Endothelial cell of umbilical vein (primary cell): ENCODE data around the gene SPAG5. TPM values are rescaled to one million over a fixed set of nuclear protein-coding genes. Genes with fewer than 3 reads are reported as not detected.

Experiments used
- BruUV-seq: library from RNA; stranded (reverse); fragments of 400-500 nt; replicated peaks from 2 replicates; lab custom pipeline; 2021; lab: Mats Ljungman, UMichigan
- CTCF ChIA-PET: fragments of 300-600, 350-600 bp; sonication (Branson Sonifier 250); formaldehyde crosslinking; loops from one replicate; lab custom pipeline; 2021; ENCODE audit warnings: antibody characterized with exemption, inconsistent platforms; lab: Charles Lee
- POLR2A ChIA-PET: fragments of 300-600, 350-600 bp; sonication (Branson Sonifier 250); formaldehyde crosslinking; loops from one replicate; lab custom pipeline; 2021; ENCODE audit warnings: antibody characterized with exemption, inconsistent platforms; lab: Charles Lee
- DNase-seq: peaks from one replicate; pipeline ENCODE4 v3.0.0-alpha.2; 2011; ENCODE audit warnings: low read depth, low spot score
- FAIRE-seq: peaks from 2 replicates; lab custom pipeline; 2011; peaks lifted over from hg19 to GRCh38; lab: Jason Lieb, UNC
- H2AFZ ChIP-seq: 2 replicates; pipeline ENCODE4 v1.6.0; 2012; ENCODE audit warnings: low read depth, low read length, control low read depth, inconsistent platforms
- H3K27ac ChIP-seq: 2 replicates; pipeline ENCODE4 v1.5.1; 2011; ENCODE audit warnings: low read depth, mild to moderate bottlenecking, control low read depth, low read length, moderate library complexity; ENCODE audit not compliant: insufficient read depth
- H3K27me3 ChIP-seq, 2 experiments: 2 replicates each; pipeline versions ENCODE4 v1.6.0 to v1.6.1; 2011; ENCODE audit warnings: low read length in 2 of 2, mixed read lengths in 1 of 2; ENCODE audit not compliant: control insufficient read depth in 2 of 2, insufficient read depth in 2 of 2
- H3K36me3 ChIP-seq, 2 experiments: 2 replicates in 1 of 2; 3 replicates in 1 of 2; pipeline ENCODE4 v1.5.1; 2011; ENCODE audit warnings: low read length in 2 of 2, mild to moderate bottlenecking in 1 of 2, moderate library complexity in 1 of 2; ENCODE audit not compliant: control insufficient read depth in 2 of 2, insufficient read depth in 2 of 2; ENCODE audit errors: extremely low read depth in 1 of 2
- H3K4me1 ChIP-seq: 3 replicates; pipeline ENCODE4 v1.5.1; 2011; ENCODE audit warnings: mild to moderate bottlenecking, low read length; ENCODE audit not compliant: control insufficient read depth, insufficient read depth; ENCODE audit errors: extremely low read depth
- H3K4me2 ChIP-seq: 2 replicates; pipeline ENCODE4 v1.6.1; 2011; ENCODE audit warnings: low read length, control low read depth, mixed read lengths; ENCODE audit not compliant: insufficient read depth
- H3K4me3 ChIP-seq, 3 experiments: fragments of 200-600 bp in 1 of 3; sonication (generic), shearing (Covaris generic) in 1 of 3; replicated peaks in 1 of 3; 2 replicates each; pipeline ENCODE4 v1.5.1; 2011 to 2016; ENCODE audit warnings: control low read depth in 3 of 3, low read length in 3 of 3, mild to moderate bottlenecking in 2 of 3, inconsistent platforms in 1 of 3, low read depth in 1 of 3, moderate library complexity in 1 of 3; ENCODE audit not compliant: insufficient read depth in 1 of 3
- H3K79me2 ChIP-seq: 2 replicates; pipeline ENCODE4 v1.6.0; 2012; ENCODE audit warnings: low read length, inconsistent platforms; ENCODE audit not compliant: control insufficient read depth, insufficient read depth
- H3K9ac ChIP-seq: replicated peaks from 2 replicates; pipeline ENCODE3; 2011; ENCODE audit warnings: low read length, control low read depth; ENCODE audit not compliant: insufficient read depth; ENCODE audit errors: extremely low read depth
- H3K9me1 ChIP-seq: replicated peaks from 3 replicates; pipeline ENCODE4 v1.6.0; 2011; ENCODE audit warnings: mild to moderate bottlenecking, low read length; ENCODE audit not compliant: control insufficient read depth, insufficient read depth; ENCODE audit errors: extremely low read depth
- H3K9me3 ChIP-seq: replicated peaks from 2 replicates; pipeline ENCODE4 v1.5.1; 2012; ENCODE audit warnings: low read length, inconsistent platforms; ENCODE audit not compliant: control insufficient read depth, insufficient read depth
- H4K20me1 ChIP-seq: replicated peaks from 2 replicates; pipeline ENCODE3; 2011; ENCODE audit warnings: mild to moderate bottlenecking, low read length; ENCODE audit not compliant: control insufficient read depth, insufficient read depth; ENCODE audit errors: extremely low read depth
- EZH2 ChIP-seq: IDR thresholded peaks from 2 replicates; pipeline ENCODE4 v1.6.1; 2012; ENCODE audit warnings: borderline replicate concordance, low read depth, mild to moderate bottlenecking, moderate library complexity, low read length, inconsistent platforms; ENCODE audit not compliant: severe bottlenecking
- FOS ChIP-seq: IDR thresholded peaks from 2 replicates; pipeline ENCODE4 v1.6.1; 2011; ENCODE audit warnings: mild to moderate bottlenecking, low read length, moderate library complexity, borderline replicate concordance; ENCODE audit not compliant: insufficient read depth
- GATA2 ChIP-seq: IDR thresholded peaks from 2 replicates; pipeline ENCODE4 v1.7.0; 2011; ENCODE audit warnings: low read depth, mild to moderate bottlenecking, moderate library complexity, mixed read lengths, low read length; ENCODE audit not compliant: insufficient read length, insufficient read depth
- JUN ChIP-seq: IDR thresholded peaks from 2 replicates; pipeline ENCODE4 v1.6.1; 2011; ENCODE audit warnings: borderline replicate concordance, low read depth; ENCODE audit not compliant: insufficient read length, insufficient read depth
- MYC ChIP-seq: IDR thresholded peaks from one replicate; pipeline ENCODE4 v1.6.1; 2011; ENCODE audit warnings: mild to moderate bottlenecking, low read depth, low read length
- POLR2A ChIP-seq: IDR thresholded peaks from 2 replicates; pipeline ENCODE4 v1.6.1; 2012; ENCODE audit warnings: low read depth, mild to moderate bottlenecking, control low read depth, low read length
- POLR2AphosphoS5 ChIP-seq: IDR thresholded peaks from 2 replicates; pipeline ENCODE4 v1.6.1; 2012; ENCODE audit warnings: low read depth, mild to moderate bottlenecking, control low read depth, low read length, moderate library complexity; ENCODE audit not compliant: insufficient read depth
- dilution Hi-C: fragments of 300-500 bp; cut with MboI; formaldehyde crosslinking; loops from one replicate; pipeline ENCODE4 v1.15.0; 2019; ENCODE audit warnings: low sequenced_read_pairs; ENCODE audit not compliant: extremely low pct_ligation_motif_present
- intact Hi-C: fragments of 100-400 bp; cut with micrococcal nuclease; formaldehyde crosslinking; loops from one replicate; pipeline ENCODE4 v1.10.0; 2022
- polyA plus RNA-seq, 4 experiments: library from polyadenylated mRNA; depleted of rRNA in 3 of 4; stranded (reverse) in 3 of 4; unstranded in 1 of 4; fragments of >200 nt; gene quantifications; 2 replicates each; pipeline versions ENCODE4 v1.2.1 to v1.2.3, GENCODE V29; 2011 to 2012; ENCODE audit warnings: missing spikeins in 1 of 4
- total RNA-seq: library from RNA; stranded (reverse); gene quantifications from 2 replicates; pipeline ENCODE4 v1.2.3, GENCODE V29; 2021
- TF ChIP-seq, protein P1 (sequence below): IDR thresholded peaks from 2 replicates; pipeline ENCODE4 v1.6.1; 2011; ENCODE audit not compliant: insufficient read depth, insufficient read length
- TF ChIP-seq, protein P2 (sequence below), 2 donors: IDR thresholded peaks; 1 replicate in 1 of 2; 2 replicates in 1 of 2; pipeline ENCODE4 v1.5.1; 2011; ENCODE audit warnings: low read length in 2 of 2, mild to moderate bottlenecking in 2 of 2, moderate library complexity in 2 of 2, control low read depth in 1 of 2, inconsistent platforms in 1 of 2, low read depth in 1 of 2; ENCODE audit not compliant: insufficient read depth in 1 of 2; ENCODE audit errors: extremely low read depth in 1 of 2

Gene SPAG5
- total and polyA plus RNA-seq, 2 donors (not counting 3 experiments of a cell fraction or from before 2014, with no cell fraction given): 31.7 to 85.4 TPM

DNA sequence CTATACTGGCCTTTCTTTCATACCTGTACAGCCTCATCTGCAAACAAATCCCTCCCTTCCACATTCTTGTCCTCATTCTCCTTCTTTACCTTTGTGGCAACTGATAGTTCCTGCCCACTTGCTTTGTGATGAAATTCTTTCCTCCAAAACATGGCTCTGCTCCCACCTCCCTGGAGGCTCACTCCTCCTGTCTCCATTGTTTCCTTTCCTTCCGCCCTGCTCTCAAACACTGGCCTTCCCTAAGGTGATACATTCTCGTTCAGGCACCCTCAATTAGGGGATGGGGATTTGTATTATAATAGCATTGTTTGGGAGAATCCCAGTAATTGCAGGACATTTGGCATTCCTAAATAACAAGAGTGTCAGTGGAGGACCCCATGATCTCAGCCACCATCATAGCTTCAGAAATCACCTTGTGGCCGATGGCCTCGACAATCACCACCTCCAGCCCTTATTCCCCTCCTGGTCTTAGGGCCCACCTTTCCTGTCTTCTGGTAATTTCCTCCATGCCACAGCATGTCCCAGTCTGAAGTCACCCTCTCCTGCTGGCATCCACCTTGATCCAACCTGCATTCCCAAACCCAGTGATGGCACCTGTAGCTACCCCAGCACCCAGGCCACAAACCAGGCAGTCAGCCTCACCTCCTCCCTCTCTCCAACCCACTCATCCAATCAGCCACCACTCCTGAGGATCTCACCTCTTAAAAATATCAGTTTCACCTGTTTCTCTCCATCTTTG is 54.3 kb downstream of the SPAG5 start:
- intact Hi-C loops (no loop called here), dilution Hi-C loops (no loop called here)
- Histone ChIP-seq H3K36me3 (peaks cover 0 to 10% of the 10 kb centered on the region in 2 experiments), H3K9me1 (no peaks in the 10 kb centered on the region), H2AFZ (no peak overlapping the region), H4K20me1 (no peaks in the 10 kb centered on the region), H3K9me3 (no peaks in the 10 kb centered on the region), H3K27me3 (no peaks in the 10 kb centered on the region), H3K4me2 (no peak overlapping the region), H3K9ac (no peak overlapping the region), H3K27ac (no peak overlapping the region), H3K79me2 (no peaks in the 10 kb centered on the region), H3K4me1 (no peaks in the 10 kb centered on the region), H3K4me3 (no peak overlapping the region)
- TF ChIP-seq FOS: no peak
- TF ChIP-seq, protein P1, sequence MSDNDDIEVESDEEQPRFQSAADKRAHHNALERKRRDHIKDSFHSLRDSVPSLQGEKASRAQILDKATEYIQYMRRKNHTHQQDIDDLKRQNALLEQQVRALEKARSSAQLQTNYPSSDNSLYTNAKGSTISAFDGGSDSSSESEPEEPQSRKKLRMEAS: no peak
- no peak for TF ChIP-seq GATA2
- TF ChIP-seq, protein P2, sequence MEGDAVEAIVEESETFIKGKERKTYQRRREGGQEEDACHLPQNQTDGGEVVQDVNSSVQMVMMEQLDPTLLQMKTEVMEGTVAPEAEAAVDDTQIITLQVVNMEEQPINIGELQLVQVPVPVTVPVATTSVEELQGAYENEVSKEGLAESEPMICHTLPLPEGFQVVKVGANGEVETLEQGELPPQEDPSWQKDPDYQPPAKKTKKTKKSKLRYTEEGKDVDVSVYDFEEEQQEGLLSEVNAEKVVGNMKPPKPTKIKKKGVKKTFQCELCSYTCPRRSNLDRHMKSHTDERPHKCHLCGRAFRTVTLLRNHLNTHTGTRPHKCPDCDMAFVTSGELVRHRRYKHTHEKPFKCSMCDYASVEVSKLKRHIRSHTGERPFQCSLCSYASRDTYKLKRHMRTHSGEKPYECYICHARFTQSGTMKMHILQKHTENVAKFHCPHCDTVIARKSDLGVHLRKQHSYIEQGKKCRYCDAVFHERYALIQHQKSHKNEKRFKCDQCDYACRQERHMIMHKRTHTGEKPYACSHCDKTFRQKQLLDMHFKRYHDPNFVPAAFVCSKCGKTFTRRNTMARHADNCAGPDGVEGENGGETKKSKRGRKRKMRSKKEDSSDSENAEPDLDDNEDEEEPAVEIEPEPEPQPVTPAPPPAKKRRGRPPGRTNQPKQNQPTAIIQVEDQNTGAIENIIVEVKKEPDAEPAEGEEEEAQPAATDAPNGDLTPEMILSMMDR (IDR thresholded peaks at IDR 0.05; ENCODE audit: extremely low read depth in 1 of 2, insufficient read depth in 1 of 2, low read depth in 1 of 2, low read length in 2 of 2): no peak
- no peak for TF ChIP-seq EZH2
- no peak for TF ChIP-seq POLR2A
- no peak for TF ChIP-seq MYC
- no peak for TF ChIP-seq POLR2AphosphoS5
- no peak for TF ChIP-seq JUN
- FAIRE-seq: no peak
- no peak for DNase-seq
- POLR2A ChIA-PET: no interaction called here
- BruUV-seq: no TSS peak
- CTCF ChIA-PET: no interaction called here
